Mesenchymal stem cell (in vitro differentiated cells and primary cell): ENCODE data around the gene TRIM52.

Source experiments
- DNase-seq: peaks from one replicate; pipeline ENCODE4 v3.0.0-alpha.2; 2013
- H2AFZ ChIP-seq: one replicate; pipeline ENCODE4 v1.6.1; 2013; ENCODE audit warnings: low read depth, mild to moderate bottlenecking, control low read depth, inconsistent platforms, low read length, moderate library complexity
- H2AK5ac ChIP-seq: 2 replicates; pipeline ENCODE4 v1.6.1; 2013; ENCODE audit warnings: low read length, moderate library complexity, mild to moderate bottlenecking, inconsistent platforms; ENCODE audit not compliant: severe bottlenecking
- H2BK120ac ChIP-seq: one replicate; pipeline ENCODE4 v1.6.1; 2013; ENCODE audit warnings: low read depth, mild to moderate bottlenecking, inconsistent platforms, low read length, moderate library complexity
- H2BK12ac ChIP-seq, 2 experiments: one replicate each; pipeline ENCODE4 v1.6.1; 2013; ENCODE audit warnings: inconsistent platforms in 2 of 2, low read length in 2 of 2, mild to moderate bottlenecking in 2 of 2, moderate library complexity in 2 of 2, control low read depth in 1 of 2
- H2BK15ac ChIP-seq: one replicate; pipeline ENCODE4 v1.6.1; 2013; ENCODE audit warnings: mild to moderate bottlenecking, low read depth, inconsistent platforms; ENCODE audit not compliant: poor library complexity, severe bottlenecking
- H2BK5ac ChIP-seq: 2 replicates; pipeline ENCODE4 v1.6.1; 2013; ENCODE audit warnings: low read depth, mild to moderate bottlenecking, low read length, control low read depth, inconsistent platforms; ENCODE audit not compliant: poor library complexity, severe bottlenecking
- H3K14ac ChIP-seq, 2 experiments: one replicate each; pipeline ENCODE4 v1.6.1; 2013; ENCODE audit warnings: inconsistent platforms in 2 of 2, low read length in 2 of 2, control low read depth in 1 of 2, mild to moderate bottlenecking in 1 of 2, moderate library complexity in 1 of 2
- H3K18ac ChIP-seq, 2 experiments: one replicate each; pipeline ENCODE4 v1.6.1; 2013; ENCODE audit warnings: inconsistent platforms in 2 of 2, low read length in 2 of 2, control low read depth in 1 of 2, low read depth in 1 of 2, mild to moderate bottlenecking in 1 of 2
- H3K23ac ChIP-seq, 2 experiments: one replicate each; pipeline ENCODE4 v1.6.1; 2013; ENCODE audit warnings: inconsistent platforms in 2 of 2, low read length in 2 of 2, mild to moderate bottlenecking in 2 of 2, moderate library complexity in 2 of 2, control low read depth in 1 of 2
- H3K27ac ChIP-seq: 2 replicates; pipeline ENCODE4 v1.5.1; 2013; ENCODE audit warnings: mild to moderate bottlenecking, moderate library complexity, low read length, control low read depth, inconsistent platforms; ENCODE audit not compliant: poor library complexity, severe bottlenecking
- H3K27me3 ChIP-seq, 2 experiments: 2 replicates each; pipeline versions ENCODE4 v1.6.1 to v1.7.0; 2013; ENCODE audit warnings: low read length in 2 of 2, mild to moderate bottlenecking in 2 of 2, moderate library complexity in 2 of 2, control low read depth in 1 of 2, inconsistent platforms in 1 of 2; ENCODE audit not compliant: control insufficient read depth in 1 of 2, insufficient read depth in 1 of 2
- H3K36me3 ChIP-seq, 2 experiments: 2 replicates each; pipeline versions ENCODE4 v1.6.1 to v1.7.0; 2013; ENCODE audit warnings: low read length in 2 of 2, control low read depth in 1 of 2, inconsistent platforms in 1 of 2, low read depth in 1 of 2, mild to moderate bottlenecking in 1 of 2; ENCODE audit not compliant: insufficient read depth in 2 of 2, control insufficient read depth in 1 of 2
- H3K4ac ChIP-seq, 2 experiments: one replicate each; pipeline ENCODE4 v1.6.1; 2013; ENCODE audit warnings: inconsistent platforms in 2 of 2, low read length in 2 of 2, mild to moderate bottlenecking in 2 of 2, moderate library complexity in 2 of 2, control low read depth in 1 of 2, low read depth in 1 of 2
- H3K4me1 ChIP-seq: 2 replicates; pipeline ENCODE4 v1.6.1; 2013; ENCODE audit warnings: low read depth, low read length, control low read depth; ENCODE audit not compliant: control insufficient read depth, insufficient read depth
- H3K4me2 ChIP-seq: 2 replicates; pipeline ENCODE4 v1.6.1; 2013; ENCODE audit warnings: low read length, mild to moderate bottlenecking, inconsistent platforms; ENCODE audit not compliant: poor library complexity, severe bottlenecking
- H3K4me3 ChIP-seq, 2 experiments: 2 replicates each; pipeline versions ENCODE4 v1.5.1 to v1.7.0; 2013; ENCODE audit warnings: low read length in 2 of 2, mild to moderate bottlenecking in 2 of 2, control low read depth in 1 of 2, low read depth in 1 of 2; ENCODE audit not compliant: insufficient read depth in 1 of 2
- H3K79me1 ChIP-seq: replicated peaks from 2 replicates; pipeline ENCODE4 v1.6.1; 2013; ENCODE audit warnings: mild to moderate bottlenecking, control low read depth, low read length, inconsistent platforms; ENCODE audit not compliant: poor library complexity, severe bottlenecking
- H3K9ac ChIP-seq: 2 replicates; pipeline ENCODE4 v1.7.0; 2013; ENCODE audit warnings: mild to moderate bottlenecking, low read length, moderate library complexity
- H3K9me3 ChIP-seq: 2 replicates; pipeline ENCODE4 v1.7.0; 2013; ENCODE audit warnings: mild to moderate bottlenecking, low read length; ENCODE audit not compliant: control insufficient read depth
- H4K8ac ChIP-seq: one replicate; pipeline ENCODE4 v1.6.1; 2013; ENCODE audit warnings: inconsistent platforms, mild to moderate bottlenecking, low read length, moderate library complexity
- H4K91ac ChIP-seq: one replicate; pipeline ENCODE4 v1.6.1; 2013; ENCODE audit warnings: mild to moderate bottlenecking, low read length, inconsistent platforms
- WGBS: methylation state at CpG from one replicate; pipeline ENCODE4 v1.1.7; 2013; ENCODE audit warnings: mixed read lengths; 5-methylcytosine and 5-hydroxymethylcytosine counted together

Gene TRIM52

DNA sequence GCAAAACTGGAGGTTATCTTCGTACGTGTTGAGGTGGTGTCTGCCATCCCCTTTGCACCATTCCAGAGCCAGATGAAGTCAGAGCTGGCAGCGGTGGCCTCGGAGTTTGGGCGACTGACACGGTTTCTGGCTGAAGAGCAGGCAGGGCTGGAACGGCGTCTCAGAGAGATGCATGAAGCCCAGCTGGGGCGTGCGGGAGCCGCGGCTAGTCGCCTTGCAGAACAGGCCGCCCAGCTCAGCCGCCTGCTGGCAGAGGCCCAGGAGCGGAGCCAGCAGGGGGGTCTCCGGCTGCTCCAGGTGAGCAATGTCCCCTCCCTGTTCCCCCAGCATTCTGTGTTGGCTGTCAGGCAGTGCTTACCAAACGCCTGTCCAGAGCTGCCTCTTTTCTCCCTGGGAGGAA is 28.4 kb downstream of the TRIM52 start:
- H2BK120ac ChIP-seq, result no peak overlapping the region
- no peak overlapping the region for H3K27ac ChIP-seq
- H3K4me3 ChIP-seq, result no peak overlapping the region
- H3K9ac ChIP-seq, result no peak overlapping the region
- no peaks in the 10 kb centered on the region for H3K27me3 ChIP-seq
- H3K36me3 ChIP-seq, result peaks cover 68 to 88% of the 10 kb centered on the region in 2 experiments
- H2BK5ac ChIP-seq, result no peak overlapping the region
- no peak overlapping the region for H2BK15ac ChIP-seq
- no peak overlapping the region for H3K18ac ChIP-seq
- no peak overlapping the region for H3K23ac ChIP-seq
- H3K14ac ChIP-seq, result no peak overlapping the region
- no peak for DNase-seq
- H3K4me2 ChIP-seq, result no peak overlapping the region
- no peaks in the 10 kb centered on the region for H3K9me3 ChIP-seq
- no peak overlapping the region for H2BK12ac ChIP-seq
- WGBS, result 92% methylated on average over 18 of the region's 18 CpGs
- H2AFZ ChIP-seq, result no peak overlapping the region
- H2AK5ac ChIP-seq, result no peak overlapping the region
- no peak overlapping the region for H4K91ac ChIP-seq
- peaks cover 28% of the 10 kb centered on the region for H3K79me1 ChIP-seq
- no peaks in the 10 kb centered on the region for H3K4me1 ChIP-seq
- no peak overlapping the region for H4K8ac ChIP-seq
- H3K4ac ChIP-seq, result no peak overlapping the region

GRCh38 chr5:181231432-181231831 is 29.5 kb downstream of the TRIM52 start:
- H3K27me3 ChIP-seq, result no peaks in the 10 kb centered on the region
- no peak overlapping the region for H2BK120ac ChIP-seq
- H3K27ac ChIP-seq, result no peak overlapping the region
- H2AK5ac ChIP-seq, result no peak overlapping the region
- H3K4me3 ChIP-seq, result no peak overlapping the region
- H3K23ac ChIP-seq, result no peak overlapping the region
- no peaks in the 10 kb centered on the region for H3K4me1 ChIP-seq
- H4K91ac ChIP-seq, result no peak overlapping the region
- no peak overlapping the region for H4K8ac ChIP-seq
- no peak overlapping the region for H3K9ac ChIP-seq
- no peak overlapping the region for H3K4ac ChIP-seq
- peaks cover 32% of the 10 kb centered on the region for H3K79me1 ChIP-seq
- 90% methylated on average over 7 of the region's 7 CpGs for WGBS
- H2BK5ac ChIP-seq, result no peak overlapping the region
- H3K36me3 ChIP-seq, result peaks cover 59 to 86% of the 10 kb centered on the region in 2 experiments
- no peak overlapping the region for H3K18ac ChIP-seq
- no peak overlapping the region for H3K4me2 ChIP-seq
- no peak for DNase-seq
- H2AFZ ChIP-seq, result no peak overlapping the region
- no peak overlapping the region for H3K14ac ChIP-seq
- H2BK15ac ChIP-seq, result no peak overlapping the region
- no peaks in the 10 kb centered on the region for H3K9me3 ChIP-seq
- no peak overlapping the region for H2BK12ac ChIP-seq

- Histone ChIP-seq H3K18ac (no peak overlapping the region), H3K27ac (no peak overlapping the region), H3K4ac (no peak overlapping the region), H3K9ac (no peak overlapping the region), H2BK120ac (no peak overlapping the region), H3K9me3 (no peaks in the 10 kb centered on the region), H3K36me3 (peaks cover 53 to 81% of the 10 kb centered on the region in 2 experiments), H3K23ac (no peak overlapping the region), H3K27me3 (no peaks in the 10 kb centered on the region), H4K8ac (no peak overlapping the region), H4K91ac (no peak overlapping the region), H3K4me2 (no peak overlapping the region), H2BK5ac (no peak overlapping the region), H3K14ac (no peak overlapping the region), H2AK5ac (no peak overlapping the region), H3K4me1 (no peaks in the 10 kb centered on the region), H3K4me3 (no peak overlapping the region), H3K79me1 (peaks cover 33% of the 10 kb centered on the region), H2BK12ac (no peak overlapping the region), H2AFZ (no peak overlapping the region), H2BK15ac (no peak overlapping the region)
- WGBS, result 95% methylated on average over 6 of the region's 6 CpGs
- no peak for DNase-seq
These were observed 30.4 kb downstream of the TRIM52 start for GRCh38 chr5:181230551-181230950.

GRCh38 chr5:181229996-181230395 is 30.9 kb downstream of the TRIM52 start:
- Histone ChIP-seq H3K23ac (no peak overlapping the region), H3K27me3 (no peaks in the 10 kb centered on the region), H3K18ac (no peak overlapping the region), H2AK5ac (no peak overlapping the region), H2BK5ac (no peak overlapping the region), H3K4ac (no peak overlapping the region), H2AFZ (no peak overlapping the region), H4K91ac (no peak overlapping the region), H4K8ac (no peak overlapping the region), H3K4me3 (no peak overlapping the region), H2BK15ac (peak overlapping the region; percentile 55), H3K79me1 (peaks cover 33% of the 10 kb centered on the region), H3K36me3 (peaks cover 50 to 81% of the 10 kb centered on the region in 2 experiments), H2BK120ac (no peak overlapping the region), H3K14ac (no peak overlapping the region), H3K9ac (no peak overlapping the region), H2BK12ac (no peak overlapping the region), H3K4me2 (no peak overlapping the region), H3K4me1 (no peaks in the 10 kb centered on the region), H3K9me3 (no peaks in the 10 kb centered on the region), H3K27ac (no peak overlapping the region)
- WGBS, result 97% methylated on average over 13 of the region's 13 CpGs
- no peak for DNase-seq
